H1 (cell line): ENCODE measurements around the gene C2CD4D. TPM values are rescaled to one million over a fixed set of nuclear protein-coding genes. Genes with fewer than 3 reads are reported as not detected.

Experiments
- CBX5 ChIP-seq: fragments of 300-800, 300-1000 bp; sonication (generic); IDR thresholded peaks from 2 replicates; pipeline ENCODE4 v1.7.1; 2016; ENCODE audit warnings: antibody characterized with exemption, low read length, low read depth
- FOSL1 ChIP-seq: IDR thresholded peaks from 2 replicates; pipeline ENCODE4 v1.6.1; 2011; ENCODE audit warnings: mild to moderate bottlenecking, low read depth, low read length, moderate library complexity; ENCODE audit not compliant: insufficient read depth
- GTF2F1 ChIP-seq: IDR thresholded peaks from 2 replicates; pipeline ENCODE4 v1.6.1; 2012; ENCODE audit warnings: low read depth, low read length, improper control_type of control experiment, borderline replicate concordance
- MAFK ChIP-seq: IDR thresholded peaks from 2 replicates; pipeline ENCODE4 v1.6.1; 2012; ENCODE audit warnings: low read depth, mild to moderate bottlenecking, improper control_type of control experiment, low read length
- RXRA ChIP-seq: IDR thresholded peaks from 2 replicates; pipeline ENCODE4 v1.6.1; 2011; ENCODE audit warnings: low read depth, mild to moderate bottlenecking, low read length, moderate library complexity; ENCODE audit not compliant: insufficient read depth
- SP1 ChIP-seq: IDR thresholded peaks from 2 replicates; pipeline ENCODE4 v1.6.1; 2011; ENCODE audit warnings: low read depth, low read length
- TAF1 ChIP-seq: IDR thresholded peaks from 2 replicates; pipeline ENCODE4 v1.6.1; 2011; ENCODE audit warnings: mild to moderate bottlenecking, low read depth, low read length
- polyA plus RNA-seq, 7 experiments: library from polyadenylated mRNA; depleted of rRNA in 3 of 7; stranded (reverse) in 5 of 7; unstranded in 2 of 7; fragments of >200 nt in 5 of 7; fragments of 200-250 nt in 2 of 7; gene quantifications; 1 replicate in 5 of 7; 2 replicates in 1 of 7; 4 replicates in 1 of 7; pipeline versions ENCODE4 v1.2.1 to v1.2.3, GENCODE V29; 2011 to 2013; ENCODE audit warnings: missing spikeins in 2 of 7, mixed read lengths in 2 of 7
- total RNA-seq: library from RNA; stranded (reverse); fragmentation: NEBNext Ultra II Directional; extraction: Animal tissue kit (Norgen Biotek cat#: 25700); gene quantifications from 2 replicates; pipeline ENCODE4 v1.2.1, GENCODE V29; 2021

Gene C2CD4D
- total and polyA plus RNA-seq, 2 of the 8 experiments (the other 6 are each of a cell fraction or from before 2014, with no cell fraction given) = 0.41 to 0.71 TPM

DNA sequence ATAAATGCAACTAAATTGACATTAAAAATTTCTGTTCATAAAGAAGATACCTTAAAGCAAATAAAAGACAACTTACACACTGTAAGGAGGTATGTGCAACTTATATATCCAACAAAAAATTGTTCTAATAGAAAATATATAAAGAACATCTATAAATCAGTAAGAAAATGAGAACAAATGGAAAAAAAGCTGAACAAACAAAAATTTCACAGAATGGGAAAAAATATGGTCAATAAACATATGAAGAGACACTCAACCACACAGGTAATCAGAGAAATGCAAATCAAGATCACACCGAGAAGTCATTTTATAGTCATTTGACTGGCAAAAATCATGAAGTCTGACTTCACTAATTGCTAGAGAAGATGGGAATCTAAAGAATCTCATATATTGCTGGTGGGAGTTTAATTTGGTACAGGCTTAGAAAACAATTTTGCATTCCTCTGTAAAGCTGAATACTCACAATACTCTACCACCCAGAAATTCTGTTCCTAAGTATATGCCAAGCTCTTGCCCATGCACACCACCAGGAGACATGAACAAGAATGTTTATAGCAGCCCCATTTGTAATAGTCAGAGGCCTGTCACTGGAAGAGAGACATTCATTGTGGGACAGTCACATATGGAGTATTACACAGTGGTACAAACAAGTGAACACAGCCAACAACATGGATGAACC, 35.9 kb upstream of the C2CD4D start (continued):
- TF ChIP-seq FOSL1 (no peak), CBX5 (no peak), MAFK (no peak), GTF2F1 (no peak), RXRA (no peak), TAF1 (no peak), SP1 (no peak)
